ENCODE results near the gene CDKN2B-AS1.

The CDKN2B-AS1 gene

GRCh38 chr9:22147813-22148527, 153.4 kb downstream of the CDKN2B-AS1 start:
- no peak overlapping the region for H3K9ac ChIP-seq (ENCODE audit: low read depth in 1 of 2, low read length in 2 of 2)
- H3K4me3 ChIP-seq (ENCODE audit: low read length in 2 of 2), result no peak overlapping the region
- no peaks in the 10 kb centered on the region for H3K36me3 ChIP-seq (ENCODE audit: control insufficient read depth in 2 of 2, insufficient read depth in 2 of 2, low read length in 2 of 2)
- no peaks in the 10 kb centered on the region for H3K4me1 ChIP-seq (ENCODE audit: control insufficient read depth in 2 of 2, insufficient read depth in 2 of 2, low read length in 2 of 2)
- no peaks in the 10 kb centered on the region for H3K27me3 ChIP-seq (ENCODE audit: control insufficient read depth in 2 of 2, insufficient read depth in 2 of 2, low read length in 2 of 2)
- H3K9me3 ChIP-seq (ENCODE audit: control insufficient read depth in 2 of 2, low read length in 2 of 2), result no peaks in the 10 kb centered on the region
- H3K27ac ChIP-seq (ENCODE audit: low read depth in 2 of 2, low read length in 2 of 2), result no peak overlapping the region

DNA sequence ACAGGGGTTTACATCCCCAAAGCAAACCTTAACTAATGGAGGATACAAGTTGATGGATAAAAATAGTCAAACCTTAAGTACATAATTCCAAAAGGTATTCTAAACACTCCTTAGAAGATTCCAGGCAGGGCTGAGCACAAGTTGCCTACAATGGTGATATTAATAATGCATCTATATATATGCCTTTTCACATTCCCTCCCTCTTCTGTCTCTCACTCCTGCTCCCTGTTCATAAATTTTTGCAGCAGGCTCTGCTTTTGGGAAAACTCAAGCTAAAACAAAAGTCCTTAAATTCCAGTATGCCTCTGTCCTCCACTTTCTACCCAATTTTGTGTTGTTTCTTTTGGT, 153.9 kb downstream of the CDKN2B-AS1 start:
- Histone ChIP-seq H3K4me3 (ENCODE audit: low read length in 2 of 2) (no peak overlapping the region), H3K9me3 (ENCODE audit: control insufficient read depth in 2 of 2, low read length in 2 of 2) (no peaks in the 10 kb centered on the region), H3K27ac (ENCODE audit: low read depth in 2 of 2, low read length in 2 of 2) (no peak overlapping the region), H3K4me1 (ENCODE audit: control insufficient read depth in 2 of 2, insufficient read depth in 2 of 2, low read length in 2 of 2) (no peaks in the 10 kb centered on the region), H3K36me3 (ENCODE audit: control insufficient read depth in 2 of 2, insufficient read depth in 2 of 2, low read length in 2 of 2) (no peaks in the 10 kb centered on the region), H3K9ac (ENCODE audit: low read depth in 1 of 2, low read length in 2 of 2) (no peak overlapping the region), H3K27me3 (ENCODE audit: control insufficient read depth in 2 of 2, insufficient read depth in 2 of 2, low read length in 2 of 2) (no peaks in the 10 kb centered on the region)

DNA sequence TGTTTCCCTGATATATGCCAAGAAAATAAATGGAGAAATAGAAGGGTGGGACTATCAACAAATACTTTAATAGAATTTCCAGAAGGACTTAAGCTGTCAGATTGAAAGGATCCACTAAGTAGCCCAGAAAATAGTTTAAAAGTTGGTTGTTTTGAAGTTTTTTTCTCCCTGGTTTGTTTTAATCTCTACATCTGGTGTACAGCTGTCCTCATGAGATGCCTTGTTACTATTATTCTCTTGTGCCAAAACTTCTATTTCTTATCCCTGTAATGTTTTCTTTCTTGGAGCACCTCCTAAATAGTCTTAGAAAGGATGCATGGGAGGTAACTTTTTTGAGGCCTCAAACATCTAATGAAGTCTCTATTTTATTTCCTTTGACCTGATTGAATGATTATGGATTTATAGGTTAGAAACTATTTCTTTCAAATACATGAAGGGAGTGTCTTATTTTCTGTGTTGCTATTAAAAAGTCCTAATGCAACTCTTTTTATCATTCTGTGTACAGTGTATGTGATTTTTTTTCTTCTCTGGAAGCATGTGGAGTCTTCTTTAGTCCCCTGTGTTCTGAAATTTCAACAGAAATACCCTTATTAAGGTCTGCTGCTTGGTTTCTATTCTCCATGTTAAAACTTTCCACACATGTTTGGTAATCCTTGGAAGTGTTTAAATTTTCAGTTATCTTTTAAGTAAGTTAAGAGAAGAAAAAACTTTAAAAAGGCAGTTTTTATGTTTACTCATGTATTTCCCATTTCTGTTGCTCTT, 154.5 kb downstream of the CDKN2B-AS1 start:
- no peak overlapping the region for H3K9ac ChIP-seq (ENCODE audit: low read depth in 1 of 2, low read length in 2 of 2)
- no peaks in the 10 kb centered on the region for H3K27me3 ChIP-seq (ENCODE audit: control insufficient read depth in 2 of 2, insufficient read depth in 2 of 2, low read length in 2 of 2)
- H3K4me3 ChIP-seq (ENCODE audit: low read length in 2 of 2), result no peak overlapping the region
- no peaks in the 10 kb centered on the region for H3K36me3 ChIP-seq (ENCODE audit: control insufficient read depth in 2 of 2, insufficient read depth in 2 of 2, low read length in 2 of 2)
- H3K4me1 ChIP-seq (ENCODE audit: control insufficient read depth in 2 of 2, insufficient read depth in 2 of 2, low read length in 2 of 2), result no peaks in the 10 kb centered on the region
- H3K9me3 ChIP-seq (ENCODE audit: control insufficient read depth in 2 of 2, low read length in 2 of 2), result no peaks in the 10 kb centered on the region
- no peak overlapping the region for H3K27ac ChIP-seq (ENCODE audit: low read depth in 2 of 2, low read length in 2 of 2)

DNA sequence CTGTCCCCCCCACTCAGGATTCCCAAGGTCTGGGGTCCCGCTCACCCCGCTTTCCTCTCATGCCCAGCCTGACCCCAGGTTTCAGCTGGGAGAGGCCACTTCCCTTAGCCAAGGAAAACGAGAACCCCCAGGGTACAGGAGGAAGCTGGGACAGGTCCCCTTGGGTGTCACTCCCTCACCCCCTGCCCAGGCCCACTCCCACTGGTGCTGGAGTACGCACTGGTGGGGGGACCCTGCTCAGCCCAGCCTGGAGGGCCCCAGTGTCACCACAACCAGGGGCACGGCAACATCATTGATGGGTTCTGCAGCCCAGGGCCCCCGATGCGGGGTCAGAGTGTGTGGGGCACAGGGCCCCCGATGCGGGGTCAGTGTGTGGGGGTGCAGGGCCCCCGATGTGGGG, 159.5 kb downstream of the CDKN2B-AS1 start:
- Histone ChIP-seq H3K4me1 (ENCODE audit: control insufficient read depth in 2 of 2, insufficient read depth in 2 of 2, low read length in 2 of 2) (peaks cover 4 to 7% of the 10 kb centered on the region in 2 donors), H3K4me3 (ENCODE audit: low read length in 2 of 2) (no peak overlapping the region), H3K9ac (ENCODE audit: low read depth in 1 of 2, low read length in 2 of 2) (no peak overlapping the region), H3K9me3 (ENCODE audit: control insufficient read depth in 2 of 2, low read length in 2 of 2) (no peaks in the 10 kb centered on the region), H3K27me3 (ENCODE audit: control insufficient read depth in 2 of 2, insufficient read depth in 2 of 2, low read length in 2 of 2) (no peaks in the 10 kb centered on the region), H3K36me3 (ENCODE audit: control insufficient read depth in 2 of 2, insufficient read depth in 2 of 2, low read length in 2 of 2) (no peaks in the 10 kb centered on the region), H3K27ac (ENCODE audit: low read depth in 2 of 2, low read length in 2 of 2) (no peak overlapping the region)

DNA sequence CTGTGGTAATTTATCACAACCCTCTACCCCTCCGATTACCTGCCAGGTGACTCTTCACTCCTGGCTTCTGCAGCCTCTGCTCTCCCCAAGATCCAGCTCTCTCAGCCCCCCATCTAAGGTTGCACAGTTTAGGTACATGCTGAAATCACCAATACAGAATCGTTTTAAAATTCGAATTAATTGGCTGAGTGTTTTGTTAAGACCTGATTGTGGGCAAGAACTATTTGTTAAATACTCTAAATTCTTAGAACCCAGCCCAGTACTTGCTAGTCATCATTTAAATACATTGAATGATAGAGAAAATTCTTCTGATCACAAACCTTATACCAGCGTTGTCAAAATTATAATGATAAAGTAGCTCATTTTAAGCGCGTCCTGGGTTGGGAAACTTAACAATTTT, 162.0 kb downstream of the CDKN2B-AS1 start:
- Histone ChIP-seq H3K9me3 (ENCODE audit: control insufficient read depth in 2 of 2, low read length in 2 of 2) (no peaks in the 10 kb centered on the region), H3K27ac (ENCODE audit: low read depth in 2 of 2, low read length in 2 of 2) (no peak overlapping the region), H3K9ac (ENCODE audit: low read depth in 1 of 2, low read length in 2 of 2) (no peak overlapping the region), H3K36me3 (ENCODE audit: control insufficient read depth in 2 of 2, insufficient read depth in 2 of 2, low read length in 2 of 2) (no peaks in the 10 kb centered on the region), H3K4me3 (ENCODE audit: low read length in 2 of 2) (no peak overlapping the region), H3K4me1 (ENCODE audit: control insufficient read depth in 2 of 2, insufficient read depth in 2 of 2, low read length in 2 of 2) (peaks cover 4 to 8% of the 10 kb centered on the region in 2 donors), H3K27me3 (ENCODE audit: control insufficient read depth in 2 of 2, insufficient read depth in 2 of 2, low read length in 2 of 2) (no peaks in the 10 kb centered on the region)

DNA sequence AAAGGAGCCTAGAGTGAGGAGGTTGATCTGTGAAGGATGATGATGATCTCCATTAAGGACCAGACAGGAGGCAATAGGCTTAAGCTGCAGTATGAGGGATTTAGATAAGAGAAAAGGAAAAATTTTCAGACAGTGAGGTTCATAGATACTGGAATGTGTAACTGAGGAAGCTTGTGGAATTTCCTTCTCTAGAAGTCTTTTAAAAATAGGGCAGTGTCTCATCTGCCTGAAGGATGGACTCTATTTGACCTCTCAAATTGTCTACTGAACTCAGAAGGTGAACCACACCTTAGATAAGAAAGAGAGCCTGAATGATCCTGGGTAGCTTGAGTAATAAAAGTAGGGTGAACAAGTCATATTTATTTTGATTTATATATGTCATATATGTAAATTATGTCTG, 162.7 kb downstream of the CDKN2B-AS1 start:
- H3K36me3 ChIP-seq (ENCODE audit: control insufficient read depth in 2 of 2, insufficient read depth in 2 of 2, low read length in 2 of 2), result no peaks in the 10 kb centered on the region
- H3K4me1 ChIP-seq (ENCODE audit: control insufficient read depth in 2 of 2, insufficient read depth in 2 of 2, low read length in 2 of 2), result peaks cover 4 to 8% of the 10 kb centered on the region in 2 donors
- H3K9ac ChIP-seq (ENCODE audit: low read depth in 1 of 2, low read length in 2 of 2), result no peak overlapping the region
- no peak overlapping the region for H3K4me3 ChIP-seq (ENCODE audit: low read length in 2 of 2)
- H3K27ac ChIP-seq (ENCODE audit: low read depth in 2 of 2, low read length in 2 of 2), result no peak overlapping the region
- no peaks in the 10 kb centered on the region for H3K9me3 ChIP-seq (ENCODE audit: control insufficient read depth in 2 of 2, low read length in 2 of 2)
- no peaks in the 10 kb centered on the region for H3K27me3 ChIP-seq (ENCODE audit: control insufficient read depth in 2 of 2, insufficient read depth in 2 of 2, low read length in 2 of 2)

DNA sequence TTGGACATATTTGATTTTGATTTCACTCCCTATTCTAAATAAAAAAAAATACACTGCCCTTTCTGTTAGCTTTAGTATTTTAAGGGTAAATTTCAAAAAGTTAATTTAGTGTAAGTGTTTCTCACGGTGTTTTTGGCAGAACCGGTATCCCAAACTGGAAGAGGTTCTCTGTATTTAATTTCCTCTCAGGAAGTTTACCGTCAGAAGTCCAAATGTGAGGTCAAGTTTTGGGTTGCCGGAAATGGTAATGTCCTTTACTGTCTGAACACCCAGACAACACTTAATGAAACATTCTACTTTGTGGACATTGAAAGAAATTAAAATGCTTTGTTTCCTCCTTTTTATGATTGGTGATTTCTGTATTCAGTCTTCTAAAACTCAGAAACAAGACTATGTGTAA, 163.2 kb downstream of the CDKN2B-AS1 start:
- Histone ChIP-seq H3K4me3 (ENCODE audit: low read length in 2 of 2) (no peak overlapping the region), H3K27ac (ENCODE audit: low read depth in 2 of 2, low read length in 2 of 2) (no peak overlapping the region), H3K9ac (ENCODE audit: low read depth in 1 of 2, low read length in 2 of 2) (no peak overlapping the region), H3K27me3 (ENCODE audit: control insufficient read depth in 2 of 2, insufficient read depth in 2 of 2, low read length in 2 of 2) (no peaks in the 10 kb centered on the region), H3K9me3 (ENCODE audit: control insufficient read depth in 2 of 2, low read length in 2 of 2) (no peaks in the 10 kb centered on the region), H3K4me1 (ENCODE audit: control insufficient read depth in 2 of 2, insufficient read depth in 2 of 2, low read length in 2 of 2) (peaks cover 4 to 8% of the 10 kb centered on the region in 2 donors), H3K36me3 (ENCODE audit: control insufficient read depth in 2 of 2, insufficient read depth in 2 of 2, low read length in 2 of 2) (no peaks in the 10 kb centered on the region)

DNA sequence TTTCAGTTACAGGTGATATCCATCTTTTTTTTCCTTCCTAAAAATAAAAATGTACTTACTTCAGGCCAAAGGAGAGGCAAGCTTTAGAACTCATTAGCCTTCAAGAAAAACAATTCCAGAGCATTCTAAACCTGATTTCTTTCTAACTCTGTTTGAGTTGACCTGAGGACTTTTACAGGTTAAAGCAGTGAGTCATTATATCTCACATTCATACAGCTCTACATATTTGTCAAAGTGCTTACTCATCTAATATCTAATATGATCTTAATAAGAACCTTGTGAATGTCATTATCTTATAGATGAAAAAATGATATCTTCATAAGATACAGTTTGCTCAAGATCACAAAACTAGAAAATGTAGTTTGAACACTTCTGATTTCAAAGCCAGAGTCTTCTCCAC, 163.7 kb downstream of the CDKN2B-AS1 start:
- Histone ChIP-seq H3K36me3 (ENCODE audit: control insufficient read depth in 2 of 2, insufficient read depth in 2 of 2, low read length in 2 of 2) (no peaks in the 10 kb centered on the region), H3K27ac (ENCODE audit: low read depth in 2 of 2, low read length in 2 of 2) (no peak overlapping the region), H3K9ac (ENCODE audit: low read depth in 1 of 2, low read length in 2 of 2) (no peak overlapping the region), H3K9me3 (ENCODE audit: control insufficient read depth in 2 of 2, low read length in 2 of 2) (no peaks in the 10 kb centered on the region), H3K4me1 (ENCODE audit: control insufficient read depth in 2 of 2, insufficient read depth in 2 of 2, low read length in 2 of 2) (peaks cover 4 to 8% of the 10 kb centered on the region in 2 donors), H3K4me3 (ENCODE audit: low read length in 2 of 2) (no peak overlapping the region), H3K27me3 (ENCODE audit: control insufficient read depth in 2 of 2, insufficient read depth in 2 of 2, low read length in 2 of 2) (no peaks in the 10 kb centered on the region)

GRCh38 chr9:22158927-22159346, 164.3 kb downstream of the CDKN2B-AS1 start:
- Histone ChIP-seq H3K27me3 (ENCODE audit: control insufficient read depth in 2 of 2, insufficient read depth in 2 of 2, low read length in 2 of 2) (no peaks in the 10 kb centered on the region), H3K36me3 (ENCODE audit: control insufficient read depth in 2 of 2, insufficient read depth in 2 of 2, low read length in 2 of 2) (no peaks in the 10 kb centered on the region), H3K4me1 (ENCODE audit: control insufficient read depth in 2 of 2, insufficient read depth in 2 of 2, low read length in 2 of 2) (peaks cover 4 to 8% of the 10 kb centered on the region in 2 donors), H3K9ac (ENCODE audit: low read depth in 1 of 2, low read length in 2 of 2) (no peak overlapping the region), H3K9me3 (ENCODE audit: control insufficient read depth in 2 of 2, low read length in 2 of 2) (no peaks in the 10 kb centered on the region), H3K27ac (ENCODE audit: low read depth in 2 of 2, low read length in 2 of 2) (no peak overlapping the region), H3K4me3 (ENCODE audit: low read length in 2 of 2) (no peak overlapping the region)

GRCh38 chr9:22159586-22159985, 165.0 kb downstream of the CDKN2B-AS1 start:
- no peak overlapping the region for H3K27ac ChIP-seq (ENCODE audit: low read depth in 2 of 2, low read length in 2 of 2)
- H3K36me3 ChIP-seq (ENCODE audit: control insufficient read depth in 2 of 2, insufficient read depth in 2 of 2, low read length in 2 of 2), result no peaks in the 10 kb centered on the region
- H3K27me3 ChIP-seq (ENCODE audit: control insufficient read depth in 2 of 2, insufficient read depth in 2 of 2, low read length in 2 of 2), result no peaks in the 10 kb centered on the region
- H3K9me3 ChIP-seq (ENCODE audit: control insufficient read depth in 2 of 2, low read length in 2 of 2), result no peaks in the 10 kb centered on the region
- H3K4me1 ChIP-seq (ENCODE audit: control insufficient read depth in 2 of 2, insufficient read depth in 2 of 2, low read length in 2 of 2), result peaks cover 4 to 8% of the 10 kb centered on the region in 2 donors
- H3K4me3 ChIP-seq (ENCODE audit: low read length in 2 of 2), result no peak overlapping the region
- no peak overlapping the region for H3K9ac ChIP-seq (ENCODE audit: low read depth in 1 of 2, low read length in 2 of 2)
